ENCODE data around the gene SNCG. TPM values are rescaled to one million over a fixed set of nuclear protein-coding genes. Genes with fewer than 3 reads are reported as not detected.
"Not testable (repeated sequence)": the region's sequence is repeated elsewhere in the genome, so short reads cannot be mapped to it uniquely, and the experiment has no call there.

SNCG gene
- total and polyA plus RNA-seq, 4 donors = 94.8 to 545 (median 355) TPM

GRCh38 chr10:86972613-86973380 lies 14.4 kb downstream of the SNCG start:
- Histone ChIP-seq H3K4me1 (ENCODE audit: control insufficient read depth, insufficient read depth, low read length) (peaks cover 43% of the 10 kb centered on the region), H3K4me3 (ENCODE audit: low read depth, low read length) (no peak overlapping the region), H3K27ac (ENCODE audit: low read depth, low read length) (no peak overlapping the region), H3K27me3 (ENCODE audit: control insufficient read depth, insufficient read depth, low read length) (peaks cover 18% of the 10 kb centered on the region), H3K36me3 (ENCODE audit: control insufficient read depth, insufficient read depth, low read length) (no peaks in the 10 kb centered on the region), H3K9me3 (ENCODE audit: control insufficient read depth, insufficient read depth, low read length) (no peaks in the 10 kb centered on the region)
- DNase-seq (ENCODE audit: low read depth in 4 of 6, low spot score in 6 of 6) = no peak
- 89% methylated on average over 9 of the region's 11 CpGs for WGBS (ENCODE audit: insufficient coverage)

GRCh38 chr10:86974484-86974883 lies 16.1 kb downstream of the SNCG start:
- H3K27ac ChIP-seq (ENCODE audit: low read depth, low read length) = no peak overlapping the region
- H3K4me1 ChIP-seq (ENCODE audit: control insufficient read depth, insufficient read depth, low read length) = peaks cover 27% of the 10 kb centered on the region
- H3K27me3 ChIP-seq (ENCODE audit: control insufficient read depth, insufficient read depth, low read length) = peaks cover 7% of the 10 kb centered on the region
- no peak for DNase-seq (ENCODE audit: low read depth in 4 of 6, low spot score in 6 of 6)
- no peak overlapping the region for H3K4me3 ChIP-seq (ENCODE audit: low read depth, low read length)
- no peaks in the 10 kb centered on the region for H3K36me3 ChIP-seq (ENCODE audit: control insufficient read depth, insufficient read depth, low read length)
- H3K9me3 ChIP-seq (ENCODE audit: control insufficient read depth, insufficient read depth, low read length) = no peaks in the 10 kb centered on the region
- 80% methylated on average over 4 of the region's 7 CpGs for whole genome bisulfite sequencing (ENCODE audit: insufficient coverage)

GRCh38 chr10:86976362-86977056 lies 18.1 kb downstream of the SNCG start:
- no peak for DNase-seq (ENCODE audit: low read depth in 4 of 6, low spot score in 6 of 6)
- 87% methylated on average over 3 of the region's 5 CpGs for WGBS (ENCODE audit: insufficient coverage)
- Histone ChIP-seq H3K27ac (ENCODE audit: low read depth, low read length) (no peak overlapping the region), H3K4me1 (ENCODE audit: control insufficient read depth, insufficient read depth, low read length) (peaks cover 13% of the 10 kb centered on the region), H3K4me3 (ENCODE audit: low read depth, low read length) (no peak overlapping the region), H3K36me3 (ENCODE audit: control insufficient read depth, insufficient read depth, low read length) (no peaks in the 10 kb centered on the region), H3K27me3 (ENCODE audit: control insufficient read depth, insufficient read depth, low read length) (no peaks in the 10 kb centered on the region), H3K9me3 (ENCODE audit: control insufficient read depth, insufficient read depth, low read length) (no peaks in the 10 kb centered on the region)

GRCh38 chr10:86978457-86978856 lies 20.1 kb downstream of the SNCG start:
- not testable (repeated sequence) for DNase-seq (ENCODE audit: low read depth in 4 of 6, low spot score in 6 of 6); H3K27ac ChIP-seq (ENCODE audit: low read depth, low read length); H3K4me3 ChIP-seq (ENCODE audit: low read depth, low read length); H3K9me3 ChIP-seq (ENCODE audit: control insufficient read depth, insufficient read depth, low read length); H3K4me1 ChIP-seq (ENCODE audit: control insufficient read depth, insufficient read depth, low read length); H3K36me3 ChIP-seq (ENCODE audit: control insufficient read depth, insufficient read depth, low read length); H3K27me3 ChIP-seq (ENCODE audit: control insufficient read depth, insufficient read depth, low read length)
- WGBS (ENCODE audit: insufficient coverage) = 85% methylated on average over 2 of the region's 3 CpGs

- H3K27ac ChIP-seq (ENCODE audit: low read depth, low read length) = no peak overlapping the region
- no peaks in the 10 kb centered on the region for H3K27me3 ChIP-seq (ENCODE audit: control insufficient read depth, insufficient read depth, low read length)
- H3K36me3 ChIP-seq (ENCODE audit: control insufficient read depth, insufficient read depth, low read length) = no peaks in the 10 kb centered on the region
- 100% methylated on average over 3 of the region's 4 CpGs for WGBS (ENCODE audit: insufficient coverage)
- H3K4me1 ChIP-seq (ENCODE audit: control insufficient read depth, insufficient read depth, low read length) = peaks cover 7% of the 10 kb centered on the region
- H3K9me3 ChIP-seq (ENCODE audit: control insufficient read depth, insufficient read depth, low read length) = no peaks in the 10 kb centered on the region
- no peak for DNase-seq (ENCODE audit: low read depth in 4 of 6, low spot score in 6 of 6)
- no peak overlapping the region for H3K4me3 ChIP-seq (ENCODE audit: low read depth, low read length)
These were observed 21.0 kb downstream of the SNCG start for GRCh38 chr10:86979296-86979818.

GRCh38 chr10:86979977-86980448 lies 21.6 kb downstream of the SNCG start:
- Histone ChIP-seq H3K9me3 (ENCODE audit: control insufficient read depth, insufficient read depth, low read length) (no peaks in the 10 kb centered on the region), H3K27ac (ENCODE audit: low read depth, low read length) (no peak overlapping the region), H3K4me1 (ENCODE audit: control insufficient read depth, insufficient read depth, low read length) (peaks cover 7% of the 10 kb centered on the region), H3K36me3 (ENCODE audit: control insufficient read depth, insufficient read depth, low read length) (no peaks in the 10 kb centered on the region), H3K4me3 (ENCODE audit: low read depth, low read length) (no peak overlapping the region), H3K27me3 (ENCODE audit: control insufficient read depth, insufficient read depth, low read length) (no peaks in the 10 kb centered on the region)
- no peak for DNase-seq (ENCODE audit: low read depth in 4 of 6, low spot score in 6 of 6)
- 0% methylated on average over 1 of the region's 3 CpGs for WGBS (ENCODE audit: insufficient coverage)

- WGBS (ENCODE audit: insufficient coverage) = 94% methylated on average over 2 of the region's 6 CpGs
- not testable (repeated sequence) for H3K27ac ChIP-seq (ENCODE audit: low read depth, low read length)
These were observed 22.6 kb downstream of the SNCG start for GRCh38 chr10:86981020-86981419.

GRCh38 chr10:86981716-86982115 lies 23.3 kb downstream of the SNCG start:
- Histone ChIP-seq H3K27ac (ENCODE audit: low read depth, low read length) (no peak overlapping the region), H3K4me3 (ENCODE audit: low read depth, low read length) (no peak overlapping the region), H3K9me3 (ENCODE audit: control insufficient read depth, insufficient read depth, low read length) (no peaks in the 10 kb centered on the region), H3K27me3 (ENCODE audit: control insufficient read depth, insufficient read depth, low read length) (no peaks in the 10 kb centered on the region), H3K4me1 (ENCODE audit: control insufficient read depth, insufficient read depth, low read length) (peaks cover 7% of the 10 kb centered on the region), H3K36me3 (ENCODE audit: control insufficient read depth, insufficient read depth, low read length) (no peaks in the 10 kb centered on the region)
- WGBS (ENCODE audit: insufficient coverage) = no CpG with 5 or more reads among the region's 5 CpGs
- no peak for DNase-seq (ENCODE audit: low read depth in 4 of 6, low spot score in 6 of 6)

More at GRCh38 chr10:86981020-86981419, 22.6 kb downstream of the SNCG start:
- H3K4me1 ChIP-seq (ENCODE audit: control insufficient read depth, insufficient read depth, low read length); H3K4me3 ChIP-seq (ENCODE audit: low read depth, low read length); DNase-seq (ENCODE audit: low read depth in 4 of 6, low spot score in 6 of 6); H3K36me3 ChIP-seq (ENCODE audit: control insufficient read depth, insufficient read depth, low read length); H3K27me3 ChIP-seq (ENCODE audit: control insufficient read depth, insufficient read depth, low read length); H3K9me3 ChIP-seq (ENCODE audit: control insufficient read depth, insufficient read depth, low read length): not testable (repeated sequence)

GRCh38 chr10:86984498-86984897 lies 26.1 kb downstream of the SNCG start:
- no CpG with 5 or more reads among the region's 4 CpGs for WGBS (ENCODE audit: insufficient coverage)
- not testable (repeated sequence) for H3K4me3 ChIP-seq (ENCODE audit: low read depth, low read length); H3K27me3 ChIP-seq (ENCODE audit: control insufficient read depth, insufficient read depth, low read length); H3K9me3 ChIP-seq (ENCODE audit: control insufficient read depth, insufficient read depth, low read length); DNase-seq (ENCODE audit: low read depth in 4 of 6, low spot score in 6 of 6); H3K36me3 ChIP-seq (ENCODE audit: control insufficient read depth, insufficient read depth, low read length); H3K27ac ChIP-seq (ENCODE audit: low read depth, low read length); H3K4me1 ChIP-seq (ENCODE audit: control insufficient read depth, insufficient read depth, low read length)

Data from spinal cord (tissue), 10 donors.